ENCODE results near the gene HTATIP2.
"Not testable (repeated sequence)": the region's sequence is repeated elsewhere in the genome, so short reads cannot be mapped to it uniquely, and the experiment has no call there.

HTATIP2 gene

DNA sequence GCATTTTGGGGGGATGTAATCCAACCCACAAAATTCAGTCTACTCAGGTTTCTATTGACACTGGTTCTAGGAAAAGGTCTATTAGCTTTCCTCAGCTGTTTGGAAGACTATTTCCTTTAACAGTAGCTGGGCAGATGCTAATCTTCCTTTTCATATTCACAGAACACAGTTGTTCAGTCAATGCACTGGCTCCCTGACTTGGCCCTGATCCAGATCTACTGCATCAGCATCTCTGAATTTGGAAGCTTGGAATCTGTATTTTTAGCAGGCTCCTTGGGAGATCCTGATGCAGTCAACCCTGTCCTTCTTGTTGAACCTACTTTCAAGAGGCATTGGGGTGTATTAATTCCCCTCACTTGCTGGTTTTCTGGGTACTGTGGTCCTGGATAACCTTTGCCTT, 6.3 kb downstream of the HTATIP2 start:
- no peak overlapping the region for H3K27ac ChIP-seq (ENCODE audit: insufficient read depth in 1 of 2, low read depth in 1 of 2, low read length in 2 of 2, poor library complexity in 1 of 2, severe bottlenecking in 2 of 2)
- no peaks in the 10 kb centered on the region for H3K27me3 ChIP-seq (replicated peaks in 2 of 5; ENCODE audit: control insufficient read depth in 4 of 5, insufficient read depth in 5 of 5, low read length in 4 of 5)
- POLR2A ChIA-PET, result no interaction called here
- peaks cover 0 to 8% (median 4%) of the 10 kb centered on the region in 4 experiments for H3K36me3 ChIP-seq (ENCODE audit: control insufficient read depth in 4 of 4, insufficient read depth in 4 of 4, low read length in 3 of 4)
- CTCF ChIA-PET, result interaction anchor here (0.9 kb wide), 1 partner anchor 17 kb away, joined by 5 read pairs; no protein-coding TSS in a partner anchor
- H3K4me3 ChIP-seq (ENCODE audit: control insufficient read depth in 1 of 7, extremely low read depth in 1 of 7, insufficient read depth in 4 of 7, low read depth in 2 of 7, low read length in 6 of 7), result no peak overlapping the region
- DNase-seq, result no peak
- H3K9me3 ChIP-seq (ENCODE audit: control extremely low read depth in 1 of 5, control insufficient read depth in 4 of 5, insufficient read depth in 2 of 5, low read depth in 1 of 5, low read length in 4 of 5), result no peaks in the 10 kb centered on the region
- H3K4me1 ChIP-seq (ENCODE audit: control extremely low read depth in 1 of 4, control insufficient read depth in 4 of 4, insufficient read depth in 4 of 4, low read length in 3 of 4), result no peaks in the 10 kb centered on the region

DNA sequence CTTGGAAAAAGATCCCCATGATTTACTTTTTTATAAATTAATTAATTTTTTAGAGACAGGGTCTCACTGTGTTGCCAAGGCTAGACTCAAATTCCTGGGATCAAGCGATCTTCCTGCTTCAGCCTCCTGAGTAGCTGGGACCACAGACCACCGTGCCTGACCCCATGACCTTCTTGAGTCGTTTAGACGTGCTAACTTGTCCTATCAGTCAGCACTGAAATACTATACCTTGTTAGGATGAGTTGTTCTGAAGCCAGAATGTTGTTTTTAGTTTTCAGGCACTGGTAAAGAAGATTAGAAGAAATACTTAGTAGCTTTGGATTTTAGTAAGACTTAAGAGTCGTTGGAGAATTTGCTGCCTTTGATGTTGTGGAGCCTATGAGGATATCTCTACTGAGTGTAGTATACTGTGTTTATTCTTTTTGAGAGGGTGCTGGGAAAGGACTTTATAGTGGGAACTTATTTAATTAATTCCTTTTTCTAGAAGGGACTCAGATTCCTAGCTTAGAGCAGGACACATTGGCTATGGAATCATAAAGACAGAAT, 8.6 kb downstream of the HTATIP2 start:
- H3K4me1 ChIP-seq (ENCODE audit: control extremely low read depth in 1 of 4, control insufficient read depth in 4 of 4, insufficient read depth in 4 of 4, low read length in 3 of 4), result no peaks in the 10 kb centered on the region
- WGBS (ENCODE audit: insufficient coverage), result 100% methylated on average over 2 of the region's 5 CpGs
- ChIA-PET POLR2A (interaction anchor here (0.6 kb wide), 1 partner anchor 14 kb away, joined by 3 read pairs; no protein-coding TSS in a partner anchor), CTCF (interaction anchor here (1.0 to 1.5 kb wide), 3 partner anchors 13 to 25 kb away, joined by 3 to 6 read pairs (median 5); no protein-coding TSS in a partner anchor)
- H3K27me3 ChIP-seq (replicated peaks in 2 of 5; ENCODE audit: control insufficient read depth in 4 of 5, insufficient read depth in 5 of 5, low read length in 4 of 5), result no peaks in the 10 kb centered on the region
- no peak overlapping the region for H3K4me3 ChIP-seq (ENCODE audit: control insufficient read depth in 1 of 7, extremely low read depth in 1 of 7, insufficient read depth in 4 of 7, low read depth in 2 of 7, low read length in 6 of 7)
- H3K9me3 ChIP-seq (ENCODE audit: control extremely low read depth in 1 of 5, control insufficient read depth in 4 of 5, insufficient read depth in 2 of 5, low read depth in 1 of 5, low read length in 4 of 5), result no peaks in the 10 kb centered on the region
- peaks cover 0 to 14% (median 7%) of the 10 kb centered on the region in 4 experiments for H3K36me3 ChIP-seq (ENCODE audit: control insufficient read depth in 4 of 4, insufficient read depth in 4 of 4, low read length in 3 of 4)
- H3K27ac ChIP-seq (ENCODE audit: insufficient read depth in 1 of 2, low read depth in 1 of 2, low read length in 2 of 2, poor library complexity in 1 of 2, severe bottlenecking in 2 of 2), result no peak overlapping the region
- no peak for DNase-seq

DNA sequence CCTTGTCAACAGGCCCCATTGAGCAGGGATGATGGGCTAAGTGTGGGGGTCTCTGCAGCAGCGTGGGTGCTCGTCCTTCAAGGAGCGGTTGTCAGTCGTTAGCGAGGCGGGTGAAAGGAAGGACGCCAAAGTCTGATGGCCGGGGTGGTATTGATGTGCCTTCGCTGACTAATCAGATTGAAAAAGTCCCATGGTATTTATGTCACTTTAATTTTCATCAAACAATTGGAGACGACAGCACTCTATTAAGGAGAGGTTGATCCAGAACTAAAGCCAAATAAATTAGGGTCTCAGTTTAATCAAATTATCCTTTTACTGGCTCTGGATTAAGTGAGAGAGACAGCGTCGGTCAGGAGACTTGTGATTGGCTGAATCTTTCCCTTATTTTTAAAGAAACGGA, 9.6 kb downstream of the HTATIP2 start:
- no peak overlapping the region for H3K4me3 ChIP-seq (ENCODE audit: control insufficient read depth in 1 of 7, extremely low read depth in 1 of 7, insufficient read depth in 4 of 7, low read depth in 2 of 7, low read length in 6 of 7)
- H3K27me3 ChIP-seq (replicated peaks in 2 of 5; ENCODE audit: control insufficient read depth in 4 of 5, insufficient read depth in 5 of 5, low read length in 4 of 5), result no peaks in the 10 kb centered on the region
- H3K9me3 ChIP-seq (ENCODE audit: control extremely low read depth in 1 of 5, control insufficient read depth in 4 of 5, insufficient read depth in 2 of 5, low read depth in 1 of 5, low read length in 4 of 5), result no peaks in the 10 kb centered on the region
- ChIA-PET POLR2A (no interaction called here), CTCF (interaction anchor here (1.0 to 1.5 kb wide), 3 partner anchors 13 to 24 kb away, joined by 3 to 6 read pairs (median 5); no protein-coding TSS in a partner anchor)
- over 99% methylated on average over 9 of the region's 13 CpGs for WGBS (ENCODE audit: insufficient coverage)
- no peaks in the 10 kb centered on the region for H3K4me1 ChIP-seq (ENCODE audit: control extremely low read depth in 1 of 4, control insufficient read depth in 4 of 4, insufficient read depth in 4 of 4, low read length in 3 of 4)
- peaks cover 0 to 23% (median 7%) of the 10 kb centered on the region in 4 experiments for H3K36me3 ChIP-seq (ENCODE audit: control insufficient read depth in 4 of 4, insufficient read depth in 4 of 4, low read length in 3 of 4)
- no peak for DNase-seq
- H3K27ac ChIP-seq (ENCODE audit: insufficient read depth in 1 of 2, low read depth in 1 of 2, low read length in 2 of 2, poor library complexity in 1 of 2, severe bottlenecking in 2 of 2), result no peak overlapping the region

GRCh38 chr11:20373568-20374209, 10.2 kb downstream of the HTATIP2 start:
- no peaks in the 10 kb centered on the region for H3K27me3 ChIP-seq (replicated peaks in 2 of 5; ENCODE audit: control insufficient read depth in 4 of 5, insufficient read depth in 5 of 5, low read length in 4 of 5)
- no CpG with 5 or more reads among the region's 3 CpGs for WGBS (ENCODE audit: insufficient coverage)
- peaks cover 0 to 29% (median 7%) of the 10 kb centered on the region in 4 experiments for H3K36me3 ChIP-seq (ENCODE audit: control insufficient read depth in 4 of 4, insufficient read depth in 4 of 4, low read length in 3 of 4)
- no peaks in the 10 kb centered on the region for H3K9me3 ChIP-seq (ENCODE audit: control extremely low read depth in 1 of 5, control insufficient read depth in 4 of 5, insufficient read depth in 2 of 5, low read depth in 1 of 5, low read length in 4 of 5)
- no peak overlapping the region for H3K27ac ChIP-seq (ENCODE audit: insufficient read depth in 1 of 2, low read depth in 1 of 2, low read length in 2 of 2, poor library complexity in 1 of 2, severe bottlenecking in 2 of 2)
- no peaks in the 10 kb centered on the region for H3K4me1 ChIP-seq (ENCODE audit: control extremely low read depth in 1 of 4, control insufficient read depth in 4 of 4, insufficient read depth in 4 of 4, low read length in 3 of 4)
- DNase-seq, result no peak
- POLR2A ChIA-PET, result no interaction called here
- CTCF ChIA-PET, result interaction anchor here (1.5 kb wide), 1 partner anchor 13 kb away, joined by 3 read pairs; no protein-coding TSS in a partner anchor
- H3K4me3 ChIP-seq (ENCODE audit: control insufficient read depth in 1 of 7, extremely low read depth in 1 of 7, insufficient read depth in 4 of 7, low read depth in 2 of 7, low read length in 6 of 7), result no peak overlapping the region

DNA sequence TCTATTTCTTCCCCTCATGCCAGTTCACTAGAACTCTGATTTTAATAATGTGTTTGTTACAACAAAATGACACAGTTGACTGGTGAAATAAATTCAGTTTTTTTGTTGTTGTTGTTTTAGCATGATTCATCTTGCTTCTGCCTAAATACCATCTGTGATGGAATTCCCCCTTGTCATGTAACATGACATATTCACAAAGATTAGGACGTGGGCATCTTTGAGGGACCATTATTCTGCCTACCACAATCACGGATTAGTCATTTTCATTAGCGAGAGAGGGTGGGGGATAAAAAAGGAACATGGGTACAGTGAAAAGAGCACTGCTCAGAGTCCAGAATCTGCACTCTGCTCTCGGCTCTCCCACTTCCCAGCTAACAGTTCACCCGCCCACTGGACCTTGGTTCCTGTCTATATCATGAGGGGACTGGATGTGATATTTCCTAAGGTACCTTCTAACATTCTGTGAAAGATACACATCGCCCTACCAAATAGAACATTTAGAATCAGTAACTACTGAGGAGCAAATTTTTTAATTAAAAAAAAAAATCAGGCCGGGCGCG, 11.3 kb downstream of the HTATIP2 start:
- no peak overlapping the region for H3K27ac ChIP-seq (ENCODE audit: insufficient read depth in 1 of 2, low read depth in 1 of 2, low read length in 2 of 2, poor library complexity in 1 of 2, severe bottlenecking in 2 of 2)
- no peak for DNase-seq
- 88% methylated on average over 2 of the region's 9 CpGs for WGBS (ENCODE audit: insufficient coverage)
- no peaks in the 10 kb centered on the region for H3K9me3 ChIP-seq (ENCODE audit: control extremely low read depth in 1 of 5, control insufficient read depth in 4 of 5, insufficient read depth in 2 of 5, low read depth in 1 of 5, low read length in 4 of 5)
- no peaks in the 10 kb centered on the region for H3K4me1 ChIP-seq (ENCODE audit: control extremely low read depth in 1 of 4, control insufficient read depth in 4 of 4, insufficient read depth in 4 of 4, low read length in 3 of 4)
- POLR2A ChIA-PET, result no interaction called here
- no peak overlapping the region for H3K4me3 ChIP-seq (ENCODE audit: control insufficient read depth in 1 of 7, extremely low read depth in 1 of 7, insufficient read depth in 4 of 7, low read depth in 2 of 7, low read length in 6 of 7)
- no peaks in the 10 kb centered on the region for H3K27me3 ChIP-seq (replicated peaks in 2 of 5; ENCODE audit: control insufficient read depth in 4 of 5, insufficient read depth in 5 of 5, low read length in 4 of 5)
- H3K36me3 ChIP-seq (ENCODE audit: control insufficient read depth in 4 of 4, insufficient read depth in 4 of 4, low read length in 3 of 4), result peaks cover 0 to 35% (median 10%) of the 10 kb centered on the region in 4 experiments
- CTCF ChIA-PET, result interaction anchor here (1.5 kb wide), 1 partner anchor 12 kb away, joined by 3 read pairs; no protein-coding TSS in a partner anchor

DNA sequence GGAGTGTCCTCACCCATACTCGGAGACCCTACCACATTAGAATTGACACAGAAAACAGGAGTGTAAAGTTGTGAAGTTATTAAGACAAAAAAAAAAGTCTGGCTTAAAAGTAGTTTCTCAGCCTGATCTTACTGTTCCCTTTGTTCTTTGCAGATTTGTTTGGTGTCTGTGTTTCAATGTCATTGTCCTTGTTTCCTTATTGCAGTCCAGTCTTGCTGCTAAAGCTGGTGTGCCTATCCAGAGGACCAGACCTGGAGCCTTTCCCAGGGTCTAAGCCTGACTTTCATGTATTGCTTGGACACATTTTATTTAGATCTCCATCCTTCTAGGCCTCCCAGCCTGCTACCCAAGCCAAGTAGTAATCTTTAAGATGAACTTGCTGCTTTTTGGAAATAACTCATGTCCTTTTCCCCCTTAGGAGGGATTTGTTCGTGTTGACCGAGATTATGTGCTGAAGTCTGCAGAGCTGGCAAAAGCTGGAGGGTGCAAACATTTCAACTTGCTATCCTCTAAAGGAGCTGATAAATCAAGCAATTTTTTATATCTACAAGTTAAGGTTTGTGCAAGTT, 12.7 kb downstream of the HTATIP2 start:
- H3K27ac ChIP-seq (ENCODE audit: insufficient read depth in 1 of 2, low read depth in 1 of 2, low read length in 2 of 2, poor library complexity in 1 of 2, severe bottlenecking in 2 of 2), result no peak overlapping the region
- ChIA-PET CTCF (interaction anchor here (1.7 kb wide), 1 partner anchor 9 kb away, joined by 5 read pairs; no protein-coding TSS in a partner anchor), POLR2A (no interaction called here)
- H3K4me1 ChIP-seq (ENCODE audit: control extremely low read depth in 1 of 4, control insufficient read depth in 4 of 4, insufficient read depth in 4 of 4, low read length in 3 of 4), result no peaks in the 10 kb centered on the region
- no peak for DNase-seq
- WGBS (ENCODE audit: insufficient coverage), result 100% methylated on average over 1 of the region's 3 CpGs
- H3K36me3 ChIP-seq (ENCODE audit: control insufficient read depth in 4 of 4, insufficient read depth in 4 of 4, low read length in 3 of 4), result peaks cover 0 to 34% (median 8%) of the 10 kb centered on the region in 4 experiments
- H3K4me3 ChIP-seq (ENCODE audit: control insufficient read depth in 1 of 7, extremely low read depth in 1 of 7, insufficient read depth in 4 of 7, low read depth in 2 of 7, low read length in 6 of 7), result no peak overlapping the region
- no peaks in the 10 kb centered on the region for H3K9me3 ChIP-seq (ENCODE audit: control extremely low read depth in 1 of 5, control insufficient read depth in 4 of 5, insufficient read depth in 2 of 5, low read depth in 1 of 5, low read length in 4 of 5)
- H3K27me3 ChIP-seq (replicated peaks in 2 of 5; ENCODE audit: control insufficient read depth in 4 of 5, insufficient read depth in 5 of 5, low read length in 4 of 5), result no peaks in the 10 kb centered on the region

DNA sequence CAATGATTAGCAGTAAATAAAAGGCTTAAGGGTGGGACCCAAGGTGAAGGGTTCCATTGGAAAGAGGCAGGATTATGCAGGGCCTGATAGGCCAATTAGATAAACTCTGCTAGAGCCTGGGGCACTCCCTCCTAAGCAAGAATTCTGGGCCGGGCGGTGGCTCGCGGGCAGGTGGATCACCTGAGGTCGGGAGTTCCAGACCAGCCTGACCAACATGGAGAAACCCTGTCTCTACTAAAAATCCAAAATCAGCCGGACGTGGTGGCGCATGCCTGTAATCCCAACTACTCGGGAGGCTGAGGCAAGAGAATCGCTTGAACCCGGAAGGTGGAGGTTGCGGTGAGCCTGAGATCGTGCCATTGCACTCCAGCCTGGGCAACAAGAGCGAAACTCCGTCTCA, 22.5 kb downstream of the HTATIP2 start:
- CTCF ChIA-PET, result interaction anchor here (1.0 to 1.3 kb wide), 4 partner anchors 13 to 58 kb away, joined by 3 to 6 read pairs (median 5); no protein-coding TSS in a partner anchor
- 77% methylated on average over 9 of the region's 15 CpGs for WGBS (ENCODE audit: insufficient coverage)
- POLR2A ChIA-PET, result not testable (repeated sequence)

More for the DNA sequence above, 22.5 kb downstream of the HTATIP2 start:
- Histone ChIP-seq H3K36me3 (ENCODE audit: control insufficient read depth in 4 of 4, insufficient read depth in 4 of 4, low read length in 3 of 4) (peaks cover 0 to 17% (median 1%) of the 10 kb centered on the region in 4 experiments), H3K4me1 (ENCODE audit: control extremely low read depth in 1 of 4, control insufficient read depth in 4 of 4, insufficient read depth in 4 of 4, low read length in 3 of 4) (peaks cover 6 to 27% (median 21%) of the 10 kb centered on the region in 4 experiments)
- not testable (repeated sequence) for H3K27me3 ChIP-seq (replicated peaks in 2 of 5; ENCODE audit: control insufficient read depth in 4 of 5, insufficient read depth in 5 of 5, low read length in 4 of 5); DNase-seq; H3K27ac ChIP-seq (ENCODE audit: insufficient read depth in 1 of 2, low read depth in 1 of 2, low read length in 2 of 2, poor library complexity in 1 of 2, severe bottlenecking in 2 of 2); H3K9me3 ChIP-seq (ENCODE audit: control extremely low read depth in 1 of 5, control insufficient read depth in 4 of 5, insufficient read depth in 2 of 5, low read depth in 1 of 5, low read length in 4 of 5); H3K4me3 ChIP-seq (ENCODE audit: control insufficient read depth in 1 of 7, extremely low read depth in 1 of 7, insufficient read depth in 4 of 7, low read depth in 2 of 7, low read length in 6 of 7)

Data from common myeloid progenitor, CD34-positive (primary cell).